AG09309 (cell line): ENCODE data around the gene SUN2.

Source experiments
- DNase-seq: peaks from one replicate; pipeline ENCODE4 v3.0.0-alpha.2; 2010; ENCODE audit warnings: low read depth
- H3K4me3 ChIP-seq: 2 replicates; pipeline ENCODE4 v1.5.1; 2011; ENCODE audit warnings: mild to moderate bottlenecking, low read depth, low read length, moderate library complexity; ENCODE audit not compliant: control insufficient read depth
- TF ChIP-seq, protein P1 (sequence below): IDR thresholded peaks from 2 replicates; pipeline ENCODE4 v1.5.1; 2011; ENCODE audit warnings: mild to moderate bottlenecking, low read depth, low read length, inconsistent platforms; ENCODE audit not compliant: insufficient read depth, control insufficient read depth; ENCODE audit errors: missing control alignments

SUN2 gene

GRCh38 chr22:38727123-38727522 lies 28.7 kb downstream of the SUN2 start:
- DNase-seq: no peak
- TF ChIP-seq, protein P1, sequence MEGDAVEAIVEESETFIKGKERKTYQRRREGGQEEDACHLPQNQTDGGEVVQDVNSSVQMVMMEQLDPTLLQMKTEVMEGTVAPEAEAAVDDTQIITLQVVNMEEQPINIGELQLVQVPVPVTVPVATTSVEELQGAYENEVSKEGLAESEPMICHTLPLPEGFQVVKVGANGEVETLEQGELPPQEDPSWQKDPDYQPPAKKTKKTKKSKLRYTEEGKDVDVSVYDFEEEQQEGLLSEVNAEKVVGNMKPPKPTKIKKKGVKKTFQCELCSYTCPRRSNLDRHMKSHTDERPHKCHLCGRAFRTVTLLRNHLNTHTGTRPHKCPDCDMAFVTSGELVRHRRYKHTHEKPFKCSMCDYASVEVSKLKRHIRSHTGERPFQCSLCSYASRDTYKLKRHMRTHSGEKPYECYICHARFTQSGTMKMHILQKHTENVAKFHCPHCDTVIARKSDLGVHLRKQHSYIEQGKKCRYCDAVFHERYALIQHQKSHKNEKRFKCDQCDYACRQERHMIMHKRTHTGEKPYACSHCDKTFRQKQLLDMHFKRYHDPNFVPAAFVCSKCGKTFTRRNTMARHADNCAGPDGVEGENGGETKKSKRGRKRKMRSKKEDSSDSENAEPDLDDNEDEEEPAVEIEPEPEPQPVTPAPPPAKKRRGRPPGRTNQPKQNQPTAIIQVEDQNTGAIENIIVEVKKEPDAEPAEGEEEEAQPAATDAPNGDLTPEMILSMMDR: no peak
- H3K4me3 ChIP-seq: no peak overlapping the region

- H3K4me3 ChIP-seq: no peak overlapping the region
- DNase-seq: no peak
- TF ChIP-seq, protein P1: no peak
Observed at GRCh38 chr22:38725900-38726655, 29.7 kb downstream of the SUN2 start.

DNA sequence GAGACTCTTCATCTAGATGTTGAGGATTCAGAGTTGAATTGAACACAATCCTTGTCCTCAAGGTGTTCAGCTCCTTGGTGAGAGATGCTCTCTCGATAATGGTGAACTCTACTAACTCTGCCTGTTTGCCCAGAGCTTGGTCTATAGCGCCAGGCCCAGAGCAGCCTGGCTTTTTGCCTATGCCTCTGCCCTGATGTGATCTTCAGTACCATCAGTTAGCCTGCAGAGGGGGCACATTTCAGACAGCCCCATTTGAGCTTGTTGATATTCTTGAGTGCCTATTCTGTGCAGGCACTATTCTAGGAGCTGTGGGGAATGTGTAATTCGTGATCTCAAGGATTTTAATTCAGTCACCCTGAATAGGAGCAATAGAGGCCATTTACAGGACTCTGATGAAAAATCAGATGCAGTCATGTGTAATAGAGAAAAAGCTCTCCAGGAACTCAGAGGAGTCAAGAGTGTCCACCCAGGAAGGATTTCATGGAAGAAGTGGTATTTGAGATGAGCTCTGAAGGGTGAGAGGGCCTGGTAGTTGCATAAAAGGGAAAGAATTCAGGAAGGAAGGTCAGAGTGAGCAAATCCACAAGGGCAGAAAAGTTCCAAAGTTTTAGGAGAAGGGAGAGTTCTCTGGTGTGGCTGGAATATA lies 30.7 kb downstream of the SUN2 start:
- DNase-seq: no peak
- TF ChIP-seq, protein P1: peak; percentile 50
- no peak overlapping the region for H3K4me3 ChIP-seq

DNA sequence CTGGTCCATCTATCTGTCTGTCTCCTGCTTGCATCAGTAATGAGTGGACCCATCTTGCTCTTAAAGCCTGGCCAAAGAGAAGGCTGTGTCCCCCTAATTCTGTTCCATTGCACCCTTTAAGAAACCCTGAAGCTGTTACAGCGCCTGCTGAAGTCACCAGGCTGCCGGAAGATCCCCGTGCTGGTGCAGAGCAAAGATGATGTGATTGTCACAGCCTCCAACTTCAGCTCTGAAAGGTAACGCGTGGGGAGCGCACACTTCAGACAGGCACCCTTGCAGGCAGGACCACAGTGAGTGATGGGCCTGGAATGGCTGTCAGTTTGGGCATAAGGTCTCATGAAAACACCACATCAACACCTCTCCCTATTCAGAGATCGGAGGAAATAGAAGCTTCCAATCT lies 31.6 kb downstream of the SUN2 start:
- DNase-seq: no peak
- TF ChIP-seq, protein P1: no peak
- H3K4me3 ChIP-seq: no peak overlapping the region

- DNase-seq: no peak
- TF ChIP-seq, protein P1: no peak
- H3K4me3 ChIP-seq: no peak overlapping the region
Observed at GRCh38 chr22:38721551-38721950, 34.2 kb downstream of the SUN2 start.

DNA sequence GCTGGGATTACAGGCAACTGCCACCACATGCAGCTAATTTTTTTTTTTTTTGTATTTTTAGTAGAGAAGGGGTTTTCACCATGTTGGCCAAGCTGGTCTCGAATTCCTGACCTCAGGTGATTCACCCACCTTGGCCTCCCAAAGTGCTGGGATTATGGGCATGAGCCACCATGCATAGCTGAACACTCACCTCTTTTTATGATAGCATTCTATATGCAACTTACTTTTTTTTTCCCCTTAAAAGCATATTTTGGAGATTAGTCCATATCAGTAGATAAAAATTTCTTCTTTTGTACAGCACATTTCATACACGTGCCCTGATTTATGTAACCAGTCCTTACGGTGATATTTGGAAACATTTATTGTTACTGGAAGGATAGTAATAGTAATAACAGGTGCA lies 35.4 kb downstream of the SUN2 start:
- no peak overlapping the region for H3K4me3 ChIP-seq
- TF ChIP-seq, protein P1: no peak
- DNase-seq: no peak

DNA sequence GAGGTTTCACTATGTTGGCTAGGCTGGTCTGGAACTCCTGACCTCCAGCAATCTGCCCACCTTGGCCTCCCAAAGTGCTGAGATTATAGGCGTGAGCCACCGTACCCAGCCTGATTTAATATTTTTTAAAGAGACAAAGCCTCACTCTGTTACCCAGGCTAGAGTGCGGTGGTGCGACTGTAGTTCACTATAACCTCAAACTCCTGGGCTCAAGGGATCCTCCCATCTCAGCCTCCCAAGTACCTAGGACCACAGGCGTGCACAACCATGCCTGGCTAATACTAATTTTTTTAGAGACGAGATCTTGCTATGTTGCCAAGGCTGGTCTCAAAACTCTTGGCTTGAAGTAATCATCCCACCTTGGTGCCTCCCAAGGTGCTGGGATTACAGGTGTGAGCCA lies 36.6 kb downstream of the SUN2 start:
- H3K4me3 ChIP-seq: no peak overlapping the region
- TF ChIP-seq, protein P1: no peak
- DNase-seq: no peak
